B cell (primary cell): ENCODE measurements around the gene PDE6A. TPM values are rescaled to one million over a fixed set of nuclear protein-coding genes. Genes with fewer than 3 reads are reported as not detected.

Experiments
- ATAC-seq: fragments of 200-7000 bp; cut with Tn5 transposase; one replicate; pipeline ENCODE4 v1.10.0; 2021; ENCODE audit warnings: low read depth, mild to moderate bottlenecking, moderate number of reproducible peaks, moderate library complexity
- CTCF ChIA-PET: fragments of 350-600 bp; sonication (Branson Sonifier 250); formaldehyde crosslinking; loops from one replicate; lab custom pipeline; 2021; ENCODE audit warnings: antibody characterized with exemption, inconsistent platforms; lab: Charles Lee
- POLR2A ChIA-PET: fragments of 350-600 bp; sonication (Branson Sonifier 250); formaldehyde crosslinking; loops from one replicate; lab custom pipeline; 2021; ENCODE audit warnings: antibody characterized with exemption; lab: Charles Lee
- DNase-seq: peaks from one replicate; pipeline ENCODE4 v3.0.0; 2013
- H2AFZ ChIP-seq: 2 replicates; pipeline ENCODE4 v1.6.1; 2012; ENCODE audit warnings: mild to moderate bottlenecking, low read depth, low read length; ENCODE audit not compliant: insufficient read depth, poor library complexity, severe bottlenecking
- H3K27ac ChIP-seq, 2 donors: 1 replicate in 1 of 2; 2 replicates in 1 of 2; pipeline ENCODE4 v1.5.1; 2012 to 2013; ENCODE audit warnings: low read length in 2 of 2, mild to moderate bottlenecking in 2 of 2, moderate library complexity in 1 of 2
- H3K27me3 ChIP-seq, 4 experiments: fragments of 200-600 bp in 1 of 4; sonication (generic) in 1 of 4; replicated peaks in 1 of 4; 1 replicate in 2 of 4; 2 replicates in 2 of 4; pipeline versions ENCODE4 v1.6.1 to v1.7.0; 2013 to 2016; ENCODE audit warnings: low read length in 3 of 4, mild to moderate bottlenecking in 2 of 4, mixed read lengths in 1 of 4, moderate library complexity in 1 of 4; ENCODE audit not compliant: insufficient read depth in 4 of 4, control insufficient read depth in 3 of 4; ENCODE audit errors: control extremely low read depth in 1 of 4
- H3K36me3 ChIP-seq, 2 experiments: replicated peaks in 1 of 2; 1 replicate in 1 of 2; 2 replicates in 1 of 2; pipeline versions ENCODE4 v1.6.1 to v1.7.1; 2013; ENCODE audit warnings: low read length in 1 of 2; ENCODE audit not compliant: insufficient read depth in 2 of 2, control insufficient read depth in 1 of 2; ENCODE audit errors: control extremely low read depth in 1 of 2, extremely low read depth in 1 of 2
- H3K4me1 ChIP-seq, 2 donors: fragments of 200-600 bp in 1 of 2; sonication (generic) in 1 of 2; 1 replicate in 1 of 2; 2 replicates in 1 of 2; pipeline versions ENCODE4 v1.5.1 to v1.6.1; 2013 to 2017; ENCODE audit warnings: low read length in 2 of 2; ENCODE audit not compliant: control insufficient read depth in 2 of 2, insufficient read depth in 2 of 2
- H3K4me2 ChIP-seq: replicated peaks from 2 replicates; pipeline ENCODE3; 2012; ENCODE audit warnings: mild to moderate bottlenecking, low read depth, low read length; ENCODE audit not compliant: poor library complexity, severe bottlenecking
- H3K4me3 ChIP-seq, 5 experiments: fragments of 200-600 bp in 1 of 5; sonication (generic) in 1 of 5; 1 replicate in 3 of 5; 2 replicates in 2 of 5; pipeline versions ENCODE4 v1.5.1 to v1.7.0; 2011 to 2016; ENCODE audit warnings: low read length in 4 of 5, mild to moderate bottlenecking in 4 of 5, low read depth in 2 of 5, control low read depth in 1 of 5, moderate library complexity in 1 of 5; ENCODE audit not compliant: insufficient read depth in 1 of 5; ENCODE audit errors: control extremely low read depth in 1 of 5, extremely low read depth in 1 of 5
- H3K79me2 ChIP-seq: fragments of 200-600 bp; sonication (generic); one replicate; pipeline ENCODE4 v1.6.0; 2016; ENCODE audit warnings: low read length; ENCODE audit not compliant: control insufficient read depth, insufficient read depth
- H3K9ac ChIP-seq: fragments of 200-600 bp; sonication (generic); 2 replicates; pipeline ENCODE4 v1.6.1; 2017; ENCODE audit warnings: mild to moderate bottlenecking, low read length, moderate library complexity
- H3K9me3 ChIP-seq, 3 donors: one replicate each; pipeline versions ENCODE4 v1.6.1 to v1.7.1; 2013; ENCODE audit warnings: low read length in 2 of 3; ENCODE audit not compliant: control insufficient read depth in 2 of 3, insufficient read depth in 1 of 3; ENCODE audit errors: control extremely low read depth in 1 of 3
- H4K20me1 ChIP-seq: 2 replicates; pipeline ENCODE4 v1.6.0; 2012; ENCODE audit warnings: mild to moderate bottlenecking, low read length; ENCODE audit not compliant: insufficient read depth, control insufficient read depth, poor library complexity, severe bottlenecking
- H3K27ac Mint-ChIP-seq: one replicate; pipeline ENCODE4 v1.8.0; 2021; ENCODE audit warnings: mixed read lengths
- H3K27me3 Mint-ChIP-seq: one replicate; pipeline ENCODE4 v1.8.0; 2021; ENCODE audit warnings: mixed read lengths
- H3K4me1 Mint-ChIP-seq: one replicate; pipeline ENCODE4 v1.8.0; 2021; ENCODE audit warnings: mixed read lengths
- H3K4me3 Mint-ChIP-seq: one replicate; pipeline ENCODE4 v1.8.0; 2021; ENCODE audit warnings: mixed read lengths
- H3K9me3 Mint-ChIP-seq: one replicate; pipeline ENCODE4 v1.8.0; 2022; ENCODE audit warnings: mixed read lengths; ENCODE audit not compliant: insufficient read depth
- EZH2 ChIP-seq: IDR thresholded peaks from 2 replicates; pipeline ENCODE4 v1.6.1; 2012; ENCODE audit warnings: borderline replicate concordance, low read depth, mild to moderate bottlenecking, moderate library complexity, low read length; ENCODE audit not compliant: insufficient read depth, poor library complexity, severe bottlenecking
- WGBS: methylation state at CpG from one replicate; pipeline ENCODE4 v1.1.5; 2013; ENCODE audit warnings: missing lambda C conversion rate; ENCODE audit not compliant: insufficient coverage; 5-methylcytosine and 5-hydroxymethylcytosine counted together
- intact Hi-C: fragments of 100-400 bp; cut with micrococcal nuclease; formaldehyde crosslinking; loops from one replicate; pipeline ENCODE4 v1.10.0; 2022
- polyA plus RNA-seq: library from polyadenylated mRNA; depleted of rRNA; stranded (reverse); fragments of >200 nt; gene quantifications from 2 replicates; pipeline ENCODE4 v1.2.3, GENCODE V29; 2012
- total RNA-seq, 2 donors: library from RNA; stranded (reverse); fragments of 120-200 nt in 1 of 2; gene quantifications; 1 replicate in 1 of 2; 2 replicates in 1 of 2; pipeline versions ENCODE4 v1.2.3 to v1.2.4, GENCODE V29; 2013 to 2022
- TF ChIP-seq, protein P1 (sequence below): fragments of 200-600 bp; IDR thresholded peaks from one replicate; pipeline ENCODE4 v1.8.0; 2022; ENCODE audit warnings: antibody characterized with exemption, mild to moderate bottlenecking

The PDE6A gene
- total and polyA plus RNA-seq, 2 donors (not counting 1 experiment from before 2014, with no cell fraction given): not detected

DNA sequence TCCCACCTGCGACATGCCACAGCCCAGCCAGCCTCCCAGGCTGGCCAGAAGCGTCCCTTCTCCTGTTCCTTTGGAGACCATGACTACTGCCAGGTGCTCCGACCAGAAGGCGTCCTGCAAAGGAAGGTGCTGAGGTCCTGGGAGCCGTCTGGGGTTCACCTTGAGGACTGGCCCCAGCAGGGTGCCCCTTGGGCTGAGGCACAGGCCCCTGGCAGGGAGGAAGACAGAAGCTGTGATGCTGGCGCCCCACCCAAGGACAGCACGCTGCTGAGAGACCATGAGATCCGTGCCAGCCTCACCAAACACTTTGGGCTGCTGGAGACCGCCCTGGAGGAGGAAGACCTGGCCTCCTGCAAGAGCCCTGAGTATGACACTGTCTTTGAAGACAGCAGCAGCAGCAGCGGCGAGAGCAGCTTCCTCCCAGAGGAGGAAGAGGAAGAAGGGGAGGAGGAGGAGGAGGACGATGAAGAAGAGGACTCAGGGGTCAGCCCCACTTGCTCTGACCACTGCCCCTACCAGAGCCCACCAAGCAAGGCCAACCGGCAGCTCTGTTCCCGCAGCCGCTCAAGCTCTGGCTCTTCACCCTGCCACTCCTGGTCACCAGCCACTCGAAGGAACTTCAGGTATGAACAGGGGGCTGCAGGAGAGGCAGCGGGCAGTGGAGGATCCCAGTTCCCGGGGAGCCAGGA is 108.0 kb downstream of the PDE6A start:
- intact Hi-C loops: no loop called here
- no peaks in the 10 kb centered on the region for H3K9me3 ChIP-seq
- ATAC-seq (no peak), DNase-seq (no peak)
- CTCF ChIA-PET: interaction anchor here (0.7 to 16.5 kb wide), 6 partner anchors 9 to 1056 kb away, joined by 3 to 389 read pairs (median 100); no protein-coding TSS in a partner anchor
- Mint-ChIP-seq H3K4me1 (peaks cover under 1% of the 10 kb centered on the region), H3K9me3 (no peaks in the 10 kb centered on the region), H3K4me3 (no peak overlapping the region), H3K27me3 (no peaks in the 10 kb centered on the region), H3K27ac (no peak overlapping the region)
- no peaks in the 10 kb centered on the region for H3K4me1 ChIP-seq
- H3K9ac ChIP-seq: no peak overlapping the region
- no peaks in the 10 kb centered on the region for H3K79me2 ChIP-seq
- no peak overlapping the region for H2AFZ ChIP-seq
- peaks cover 0 to 14% of the 10 kb centered on the region in 2 experiments for H3K36me3 ChIP-seq
- POLR2A ChIA-PET: no interaction called here
- H3K27ac ChIP-seq: no peak overlapping the region
- H3K4me3 ChIP-seq: no peak overlapping the region
- 95% methylated on average over 14 of the region's 18 CpGs for WGBS
- H3K4me2 ChIP-seq: no peak overlapping the region
- TF ChIP-seq EZH2: no peak
- TF ChIP-seq, protein P1, sequence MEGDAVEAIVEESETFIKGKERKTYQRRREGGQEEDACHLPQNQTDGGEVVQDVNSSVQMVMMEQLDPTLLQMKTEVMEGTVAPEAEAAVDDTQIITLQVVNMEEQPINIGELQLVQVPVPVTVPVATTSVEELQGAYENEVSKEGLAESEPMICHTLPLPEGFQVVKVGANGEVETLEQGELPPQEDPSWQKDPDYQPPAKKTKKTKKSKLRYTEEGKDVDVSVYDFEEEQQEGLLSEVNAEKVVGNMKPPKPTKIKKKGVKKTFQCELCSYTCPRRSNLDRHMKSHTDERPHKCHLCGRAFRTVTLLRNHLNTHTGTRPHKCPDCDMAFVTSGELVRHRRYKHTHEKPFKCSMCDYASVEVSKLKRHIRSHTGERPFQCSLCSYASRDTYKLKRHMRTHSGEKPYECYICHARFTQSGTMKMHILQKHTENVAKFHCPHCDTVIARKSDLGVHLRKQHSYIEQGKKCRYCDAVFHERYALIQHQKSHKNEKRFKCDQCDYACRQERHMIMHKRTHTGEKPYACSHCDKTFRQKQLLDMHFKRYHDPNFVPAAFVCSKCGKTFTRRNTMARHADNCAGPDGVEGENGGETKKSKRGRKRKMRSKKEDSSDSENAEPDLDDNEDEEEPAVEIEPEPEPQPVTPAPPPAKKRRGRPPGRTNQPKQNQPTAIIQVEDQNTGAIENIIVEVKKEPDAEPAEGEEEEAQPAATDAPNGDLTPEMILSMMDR: no peak
- no peaks in the 10 kb centered on the region for H4K20me1 ChIP-seq
- H3K27me3 ChIP-seq: no peaks in the 10 kb centered on the region

DNA sequence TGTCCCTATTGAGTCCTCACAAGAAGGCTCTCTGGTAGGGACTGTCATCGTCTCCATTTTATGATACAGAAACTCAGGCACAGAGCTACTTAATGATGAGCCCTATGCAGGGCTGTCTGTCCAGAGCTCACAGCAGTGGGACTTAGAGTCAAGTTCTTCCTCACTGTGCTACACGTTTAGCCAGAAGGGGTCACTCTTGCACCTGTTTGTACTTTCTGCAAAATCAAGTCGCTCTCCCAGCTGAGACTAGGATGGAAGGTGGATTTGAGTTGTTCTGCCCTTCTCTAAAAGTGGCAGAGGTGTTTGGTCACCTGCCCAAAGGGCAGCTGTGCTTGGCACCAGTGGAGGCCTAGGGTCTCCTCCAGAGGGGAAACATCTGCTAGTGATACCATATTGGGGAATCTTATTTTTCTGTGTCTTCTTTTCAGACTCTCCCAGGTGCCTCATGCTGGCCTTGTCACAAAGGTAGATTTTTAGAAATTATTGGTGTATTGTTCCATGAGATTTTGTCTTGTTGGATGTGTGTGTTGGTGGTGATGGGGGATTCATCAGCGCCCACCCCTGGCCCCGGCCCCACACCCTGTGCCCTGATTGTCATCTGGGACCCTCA is 110.2 kb downstream of the PDE6A start:
- POLR2A ChIA-PET: no interaction called here
- H3K4me1 ChIP-seq: no peaks in the 10 kb centered on the region

More for the DNA sequence above, 110.2 kb downstream of the PDE6A start:
- no peak overlapping the region for H3K27ac Mint-ChIP-seq
- H2AFZ ChIP-seq: no peak overlapping the region
- intact Hi-C loops: loop anchor here (1.0 kb wide), 1 partner anchor 19 kb away; no protein-coding TSS in a partner anchor
- DNase-seq (peak; percentile 65), ATAC-seq (no peak)
- 68% methylated on average over 4 of the region's 5 CpGs for WGBS
- H3K27me3 Mint-ChIP-seq: no peaks in the 10 kb centered on the region
- no peak overlapping the region for H3K4me3 ChIP-seq
- no peaks in the 10 kb centered on the region for H3K79me2 ChIP-seq
- H4K20me1 ChIP-seq: no peaks in the 10 kb centered on the region
- H3K9me3 ChIP-seq: no peaks in the 10 kb centered on the region
- no peak overlapping the region for H3K4me3 Mint-ChIP-seq
- H3K9me3 Mint-ChIP-seq: no peaks in the 10 kb centered on the region
- no peaks in the 10 kb centered on the region for H3K27me3 ChIP-seq
- peaks cover 5% of the 10 kb centered on the region for H3K4me1 Mint-ChIP-seq
- H3K27ac ChIP-seq: no peak overlapping the region
- H3K4me2 ChIP-seq: no peak overlapping the region
- H3K36me3 ChIP-seq: peaks cover 0 to 19% of the 10 kb centered on the region in 2 experiments
- CTCF ChIA-PET: interaction anchor here (0.6 to 16.5 kb wide), 21 partner anchors 14 to 386 kb away, joined by 3 to 389 read pairs (median 5); partner anchors contain the start of gene SLC26A2
- H3K9ac ChIP-seq: no peak overlapping the region
- TF ChIP-seq, protein P1: peak; percentile 63
- no peak for TF ChIP-seq EZH2
